HG02610 (cell line): ENCODE results near the gene ASAP3.

Experiments used
- ATAC-seq: cut with Tn5 transposase; IDR thresholded peaks from one replicate; pipeline ENCODE4 v1.9.1; 2021; ENCODE audit warnings: mild to moderate bottlenecking, moderate library complexity; ENCODE audit not compliant: unreplicated experiment

ASAP3 gene

GRCh38 chr1:23424293-23425192 is 59.4 kb downstream of the ASAP3 start, which contains the start of gene TCEA3:
TCEA3 (minus strand) TSS chr1:23424748; CDS start chr1:23424633, 115 bp downstream.
- no peak for ATAC-seq

- no peak for ATAC-seq
Measured at GRCh38 chr1:23423415-23424292, 60.3 kb downstream of the ASAP3 start.

GRCh38 chr1:23422941-23423340 is 61.0 kb downstream of the ASAP3 start:
- no peak for ATAC-seq

GRCh38 chr1:23422241-23422877 is 61.6 kb downstream of the ASAP3 start:
- ATAC-seq, result no peak

GRCh38 chr1:23421753-23422240 is 62.2 kb downstream of the ASAP3 start:
- no peak for ATAC-seq

- ATAC-seq, result no peak
Measured at GRCh38 chr1:23421343-23421742, 62.6 kb downstream of the ASAP3 start.

GRCh38 chr1:23420778-23421177 is 63.2 kb downstream of the ASAP3 start:
- ATAC-seq, result no peak

- no peak for ATAC-seq
Measured at GRCh38 chr1:23419180-23419579, 64.8 kb downstream of the ASAP3 start.

- no peak for ATAC-seq
Measured at GRCh38 chr1:23417570-23417969, 66.4 kb downstream of the ASAP3 start.

GRCh38 chr1:23416964-23417363 is 67.0 kb downstream of the ASAP3 start:
- no peak for ATAC-seq

- ATAC-seq, result no peak
Measured at GRCh38 chr1:23408797-23409290, 75.1 kb downstream of the ASAP3 start.

GRCh38 chr1:23407016-23407630 is 76.9 kb downstream of the ASAP3 start:
- no peak for ATAC-seq

- no peak for ATAC-seq
Measured at GRCh38 chr1:23405946-23406345, 78.0 kb downstream of the ASAP3 start.

- no peak for ATAC-seq
Measured at GRCh38 chr1:23403735-23404486, 80.1 kb downstream of the ASAP3 start.

GRCh38 chr1:23403355-23403734 is 80.6 kb downstream of the ASAP3 start:
- no peak for ATAC-seq

- no peak for ATAC-seq
Measured at GRCh38 chr1:23403038-23403336, 81.0 kb downstream of the ASAP3 start.

GRCh38 chr1:23402286-23403037 is 81.5 kb downstream of the ASAP3 start:
- ATAC-seq, result no peak

- no peak for ATAC-seq
Measured at GRCh38 chr1:23401313-23401712, 82.7 kb downstream of the ASAP3 start.
